NCI-H2196 (cell line): ENCODE data around the gene APEX2.
"Not testable (repeated sequence)": the region's sequence is repeated elsewhere in the genome, so short reads cannot be mapped to it uniquely, and the experiment has no call there.

Experiments used
- DNase-seq: peaks from one replicate; lab custom pipeline; 2025; ENCODE audit not compliant: unreplicated experiment; lab: John Stamatoyannopoulos, UW

APEX2 gene

DNA sequence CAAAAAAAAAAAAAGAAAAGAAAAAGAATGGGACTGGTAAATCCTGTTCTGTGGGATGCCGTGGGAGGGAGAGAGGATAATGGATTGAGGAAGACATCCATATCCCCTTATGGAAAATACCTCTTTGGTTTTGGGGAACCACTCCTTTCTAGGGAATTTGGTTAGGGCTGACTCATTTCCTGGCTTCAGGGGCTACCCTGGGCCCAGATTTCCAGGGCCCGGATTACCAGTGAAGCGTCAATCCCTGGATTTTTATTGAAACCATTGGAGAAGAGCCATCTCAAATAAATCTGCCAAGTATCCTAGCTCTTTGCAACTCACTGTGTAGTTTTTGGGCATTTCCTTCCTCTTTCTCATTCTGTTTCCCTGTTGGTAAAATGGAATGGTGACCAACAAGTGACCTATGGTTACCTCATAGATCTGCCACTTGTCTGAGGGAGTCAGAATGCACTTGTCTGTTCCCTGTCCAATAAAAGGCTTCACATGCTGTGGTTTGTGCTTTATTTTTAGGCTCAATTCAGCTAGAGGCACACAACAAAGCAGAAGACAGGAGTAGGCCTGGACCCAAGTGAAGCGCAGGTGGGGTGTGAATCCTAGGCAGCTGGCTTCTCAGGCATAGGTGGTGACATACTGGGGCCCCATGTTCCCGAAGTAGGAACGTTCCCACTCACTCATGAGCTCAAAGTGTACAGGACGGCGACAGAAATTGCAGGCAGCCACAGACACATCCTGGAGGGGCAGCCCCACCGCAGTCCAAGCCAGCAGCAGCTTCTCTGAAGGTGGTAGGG lies 8.6 kb downstream of the APEX2 start:
- no peak for DNase-seq

DNA sequence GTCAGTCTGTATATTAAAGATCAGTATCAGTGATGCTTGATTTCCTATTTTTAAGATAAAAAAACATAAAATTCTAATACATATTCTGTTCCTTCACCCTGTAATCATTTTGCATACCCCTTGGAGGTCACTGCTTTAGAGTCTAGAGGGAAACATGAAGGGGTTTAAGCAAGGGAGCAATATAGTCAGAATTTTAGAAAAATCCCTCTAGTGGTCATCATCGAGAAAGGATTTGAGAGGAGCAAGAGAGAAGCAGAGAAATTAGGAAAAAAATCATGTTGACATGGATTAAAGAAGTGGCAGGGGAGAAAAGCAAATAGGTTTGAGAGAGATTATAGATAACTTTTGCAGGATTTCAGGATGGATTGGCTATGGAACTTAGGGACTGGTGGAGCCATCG lies 11.1 kb downstream of the APEX2 start:
- DNase-seq, result no peak

DNA sequence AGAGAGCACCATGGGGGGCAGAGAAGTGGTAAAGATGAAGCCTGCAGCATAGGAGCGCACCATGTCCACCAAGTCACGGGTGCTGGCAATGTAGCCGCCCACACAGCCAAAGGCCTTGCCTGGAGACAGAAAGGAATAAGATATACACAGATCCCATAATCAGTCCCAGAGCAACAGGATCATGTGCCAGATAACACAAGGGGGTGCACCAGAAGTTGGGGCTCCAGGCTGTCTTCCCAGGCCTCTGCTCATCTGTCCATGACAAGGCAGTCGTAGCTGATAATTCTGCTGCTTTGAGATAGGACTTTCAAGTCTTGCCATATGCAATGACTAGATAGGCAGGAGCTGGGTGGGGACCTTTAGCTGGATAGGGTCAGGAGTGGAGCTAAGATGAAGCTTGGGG lies 14.7 kb downstream of the APEX2 start:
- no peak for DNase-seq

DNA sequence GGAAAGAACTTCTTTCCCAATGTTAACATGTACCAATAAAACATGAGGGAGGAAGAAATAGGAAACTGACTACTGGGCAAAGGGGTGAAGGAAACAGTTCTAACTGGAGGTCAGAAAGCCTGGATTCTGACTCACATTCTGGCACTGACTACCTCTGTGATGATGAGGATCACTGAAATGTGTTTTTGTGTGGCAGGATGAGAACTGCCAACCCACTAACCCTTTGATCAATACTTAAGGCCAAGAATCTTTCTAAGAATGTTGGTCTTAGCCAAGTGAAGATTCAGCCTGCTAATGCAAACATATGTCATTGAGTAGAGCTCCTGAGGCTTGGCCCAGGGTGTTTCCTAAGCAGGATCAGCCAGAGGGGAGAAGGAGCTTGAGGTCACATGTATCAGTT lies 26.0 kb downstream of the APEX2 start:
- DNase-seq, result no peak

DNA sequence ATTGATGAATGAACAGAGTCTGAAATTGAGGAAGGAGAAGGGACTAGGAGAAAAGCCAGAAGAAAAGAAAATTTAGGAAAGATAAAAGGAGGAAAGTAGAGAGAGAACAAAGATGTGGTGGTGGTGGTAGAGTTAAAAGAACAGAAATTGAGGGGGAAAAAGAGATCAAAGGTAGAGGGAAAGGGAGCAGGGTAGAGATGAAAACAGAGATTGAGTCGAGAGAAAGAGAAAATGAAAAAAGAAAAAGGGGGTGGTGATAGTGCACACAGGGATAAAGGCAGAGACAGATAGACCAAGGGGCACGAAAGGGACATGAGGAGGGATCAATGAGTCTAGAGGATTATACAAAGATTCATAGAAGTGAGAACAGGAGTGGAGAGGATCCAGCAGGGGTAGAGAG lies 26.7 kb downstream of the APEX2 start:
- DNase-seq, result no peak

DNA sequence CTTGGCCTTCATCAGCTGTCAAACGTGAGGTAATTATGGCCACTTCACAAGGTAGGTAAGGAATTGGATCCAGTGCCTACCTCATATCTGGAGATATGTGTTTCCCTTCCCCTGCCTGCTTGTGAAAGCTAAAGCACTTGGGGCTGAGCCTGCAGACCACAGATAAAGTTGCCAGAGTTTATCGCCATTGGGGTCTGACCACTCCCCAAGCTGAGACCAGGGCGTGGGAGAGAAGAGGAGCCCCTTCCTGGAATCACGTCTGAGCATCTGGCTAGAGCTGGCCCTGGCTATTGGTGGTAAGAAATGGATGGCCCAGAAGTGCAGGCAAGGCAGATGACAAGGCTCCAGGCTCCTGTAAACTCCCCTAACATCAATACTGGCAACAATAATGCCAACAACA lies 27.9 kb downstream of the APEX2 start:
- DNase-seq, result no peak

DNA sequence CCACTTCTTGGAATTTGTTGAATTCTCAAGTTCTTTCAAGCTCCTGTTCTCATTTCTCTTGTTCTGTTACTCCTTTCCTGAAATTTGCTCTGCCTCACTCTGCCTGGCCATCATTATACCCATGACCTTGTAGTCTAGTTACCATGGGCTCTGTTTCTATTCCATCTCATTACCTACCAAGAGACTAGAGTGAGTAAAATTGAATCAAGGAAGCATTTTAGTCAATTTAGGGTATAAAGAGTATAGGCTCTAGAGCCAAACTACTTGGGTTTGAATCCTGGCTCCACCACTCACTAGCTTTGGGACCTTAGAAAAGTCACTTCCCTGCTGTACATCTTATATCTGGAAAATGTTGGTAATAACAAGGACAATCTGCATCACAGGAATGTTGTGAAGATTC lies 28.4 kb downstream of the APEX2 start:
- no peak for DNase-seq

DNA sequence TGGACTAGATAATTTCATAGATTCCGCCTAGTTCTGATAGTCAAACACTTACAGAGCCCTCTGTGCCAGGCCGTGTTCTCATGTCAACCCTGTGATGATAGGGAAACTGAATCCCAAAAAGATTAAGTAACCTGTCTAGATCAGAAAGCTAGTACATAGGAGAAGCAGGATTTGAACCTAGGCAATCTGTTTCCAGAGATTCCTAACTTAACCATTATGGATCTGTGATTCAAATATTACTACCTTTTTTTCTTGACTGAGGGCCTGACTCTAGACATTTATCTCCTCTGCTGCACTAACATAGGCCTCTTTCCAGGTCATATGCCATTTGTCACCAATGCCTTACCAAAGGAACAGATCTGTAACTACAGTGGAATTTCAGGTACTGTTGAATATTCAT lies 29.1 kb downstream of the APEX2 start:
- DNase-seq, result no peak

DNA sequence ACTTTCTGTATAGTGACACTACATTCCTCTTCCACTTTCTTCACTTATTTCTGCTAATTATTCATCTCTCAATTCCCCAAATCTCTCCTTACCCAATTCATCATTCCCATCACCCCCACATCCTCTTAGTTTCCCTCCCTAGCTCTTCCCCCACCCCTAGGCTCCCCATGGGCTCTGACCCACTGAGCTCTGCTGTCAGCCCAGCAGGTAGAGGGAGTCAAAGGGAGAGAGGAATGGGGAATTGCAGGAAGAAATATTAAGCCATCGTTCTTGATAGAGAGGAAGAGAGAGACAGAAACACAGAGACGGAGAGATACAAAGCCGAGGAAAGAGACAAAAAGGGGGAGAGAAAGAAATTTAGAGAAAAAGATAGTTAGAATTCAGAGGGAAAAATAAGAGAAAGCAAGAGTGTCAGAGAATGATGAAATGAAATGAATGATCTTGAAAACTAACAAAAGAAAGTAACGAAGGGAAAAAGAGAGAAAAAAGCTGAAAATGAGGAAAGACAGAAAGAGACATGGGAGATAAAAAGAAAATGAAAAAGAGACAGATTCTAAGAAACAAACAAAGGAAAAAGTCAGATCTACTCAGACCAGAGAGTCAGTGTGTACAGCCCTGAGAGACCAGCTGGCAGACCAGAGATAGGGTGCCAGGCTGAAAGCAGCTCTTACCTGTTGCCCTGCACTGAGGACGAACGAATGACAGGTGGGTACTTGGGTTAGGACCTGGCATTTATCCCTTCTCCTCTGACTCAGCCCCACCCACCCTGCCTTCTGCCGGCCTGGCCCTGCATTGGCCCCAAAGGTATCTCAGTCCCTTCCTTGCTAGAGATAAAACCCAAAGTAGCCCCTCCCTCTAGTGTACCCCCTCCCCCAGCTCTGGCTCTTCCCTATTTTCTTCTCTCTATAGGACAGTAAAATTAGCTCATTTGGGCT lies 30.4 kb downstream of the APEX2 start, which contains the start of gene ALAS2:
Gene ALAS2 (minus strand): TSS at position 707 of the 935 bp plus-strand sequence. CDS start 4,977 bp downstream, outside the sequence.
- no peak for DNase-seq

DNA sequence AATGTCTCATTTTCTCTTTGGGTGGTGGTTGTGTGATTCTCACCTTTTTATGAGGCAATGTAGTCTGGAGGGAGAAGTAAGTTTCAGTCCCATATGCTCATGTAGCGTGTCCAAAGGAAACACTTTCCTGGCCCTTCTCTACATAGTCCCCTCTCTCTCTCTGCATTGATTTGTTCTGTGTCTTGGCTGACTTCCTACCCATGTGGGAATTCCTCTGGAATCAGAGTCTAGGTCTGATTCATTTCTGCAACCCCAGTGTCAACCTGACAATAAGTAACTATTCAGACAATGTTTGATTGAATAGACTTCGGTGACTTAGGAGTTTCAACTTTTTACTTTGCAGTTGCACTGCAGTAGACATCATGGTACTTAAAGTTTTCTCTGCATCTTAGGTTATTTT lies 33.3 kb downstream of the APEX2 start:
- no peak for DNase-seq

DNA sequence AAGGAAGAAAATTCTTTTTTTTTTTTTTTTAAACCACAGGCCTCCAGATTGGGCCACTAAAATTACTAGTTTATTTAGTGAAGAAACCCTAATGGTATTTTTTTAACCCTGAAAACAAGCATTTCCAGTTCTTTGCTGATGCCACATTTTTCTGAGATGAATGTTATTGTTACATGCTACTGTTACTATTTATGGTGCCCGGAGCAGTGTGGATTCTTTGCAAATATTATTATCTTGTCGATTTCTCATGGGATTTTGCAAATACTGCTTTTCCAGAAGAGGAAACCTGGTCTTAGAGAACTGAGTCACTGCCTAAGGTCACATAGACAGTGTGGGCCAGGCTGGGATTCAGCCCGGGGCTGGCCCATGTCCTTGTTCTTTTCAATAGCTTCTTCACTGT lies 39.3 kb downstream of the APEX2 start:
- DNase-seq, result no peak

DNA sequence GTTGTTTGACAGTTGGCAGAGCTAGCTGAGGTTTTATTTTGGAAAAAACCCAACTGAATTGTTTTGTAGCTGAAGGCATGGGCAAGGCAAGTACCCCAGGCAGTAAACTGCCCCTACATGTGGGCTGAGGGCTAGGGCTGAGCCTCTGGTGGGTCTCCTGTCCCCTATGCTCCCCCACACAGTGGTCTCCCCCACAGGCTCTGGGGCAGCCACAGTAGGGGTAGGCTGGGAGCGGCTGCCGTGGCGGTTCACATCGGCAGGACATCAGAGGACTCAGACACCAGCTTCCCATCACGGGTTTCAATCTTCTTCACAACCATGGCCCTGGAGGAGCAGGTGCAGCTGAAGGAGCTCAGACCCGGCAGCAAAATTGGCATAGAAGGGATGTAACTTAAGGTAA lies 41.4 kb downstream of the APEX2 start:
- no peak for DNase-seq

DNA sequence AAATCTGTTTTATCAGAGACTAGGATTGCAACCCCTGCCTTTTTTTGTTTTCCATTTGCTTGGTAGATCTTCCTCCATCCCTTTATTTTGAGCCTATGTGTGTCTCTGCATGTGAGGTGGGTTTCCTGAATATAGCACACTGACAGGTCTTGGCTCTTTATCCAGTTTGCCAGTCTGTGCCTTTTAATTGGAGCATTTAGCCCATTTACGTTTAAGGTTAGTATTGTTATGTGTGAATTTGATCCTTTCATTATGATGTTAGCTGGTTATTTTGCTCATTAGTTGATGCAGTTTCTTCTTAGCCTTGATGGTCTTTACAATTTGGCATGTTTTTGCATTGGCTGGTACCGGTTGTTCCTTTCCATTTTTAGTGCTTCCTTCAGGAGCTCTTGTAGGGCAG lies 50.4 kb downstream of the APEX2 start:
- DNase-seq, result not testable (repeated sequence)

DNA sequence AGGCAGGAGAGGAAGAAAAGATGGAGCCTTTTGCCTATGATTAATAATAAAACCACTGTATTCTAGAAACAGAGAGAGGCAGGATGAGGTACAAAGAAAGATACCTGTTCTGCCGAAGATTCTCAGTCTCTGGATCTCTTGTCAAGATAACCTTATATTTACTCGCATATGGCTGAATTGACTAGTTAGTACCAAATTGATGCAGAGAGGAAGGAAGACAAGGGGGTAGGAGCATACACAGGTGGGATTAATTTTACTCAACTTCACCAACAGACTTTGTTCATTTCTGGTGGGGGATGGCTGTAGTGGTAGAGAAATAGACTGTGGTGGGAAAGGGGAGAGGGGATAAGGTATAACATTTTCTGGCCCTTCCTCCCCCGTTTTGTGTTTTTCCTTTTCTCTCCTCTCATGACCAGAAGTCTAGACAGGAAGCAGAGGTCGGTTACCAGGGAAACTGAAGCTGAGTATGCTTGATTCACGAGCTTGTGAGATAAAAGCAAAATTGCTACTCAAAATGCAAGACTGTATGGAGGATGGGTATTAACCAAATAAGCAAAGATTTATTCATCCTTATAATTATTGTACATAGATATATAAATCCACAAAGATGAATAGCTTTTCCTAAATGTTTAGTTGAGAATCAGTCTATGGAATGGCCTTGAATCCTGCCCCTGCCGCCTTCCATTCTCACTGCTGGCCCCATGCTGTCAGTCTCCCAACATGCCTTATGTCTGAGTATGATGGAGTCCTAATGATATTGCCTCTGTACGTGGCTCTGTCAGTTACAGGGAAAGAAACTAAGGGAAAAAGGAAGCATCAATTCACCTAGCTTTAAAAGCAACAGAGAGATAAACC lies 56.9 kb downstream of the APEX2 start:
- DNase-seq, result peak; percentile 11

DNA sequence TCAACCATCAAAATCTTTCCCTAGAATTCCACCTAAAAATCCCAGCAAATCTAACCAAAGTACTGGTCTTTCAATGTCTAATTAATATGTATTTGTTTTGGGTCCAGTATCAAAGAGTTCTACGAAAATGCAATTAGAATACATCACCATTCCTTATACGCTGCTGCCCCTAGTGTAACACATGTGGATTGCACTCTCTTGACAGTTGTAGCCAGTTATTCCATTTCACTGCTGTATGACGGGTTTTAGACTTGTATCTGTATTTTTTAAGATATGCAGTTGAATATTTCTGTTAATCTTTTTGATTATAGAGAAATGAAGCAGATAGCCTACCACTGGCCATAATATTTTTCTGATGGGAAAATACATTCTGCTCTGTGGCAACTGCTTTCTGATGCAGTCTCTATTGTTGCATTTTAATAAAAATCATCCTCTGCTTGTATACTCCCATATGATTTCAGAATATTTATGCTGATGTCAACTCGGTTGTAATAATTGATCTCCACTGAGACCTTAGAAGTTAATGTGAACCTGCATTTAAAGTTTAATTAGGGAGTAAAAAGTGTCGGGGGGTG lies 57.6 kb downstream of the APEX2 start:
- peak; percentile 11 for DNase-seq
